GM19099 (cell line): Measurements from ENCODE around the gene FCHSD1.

Source experiments
- POLR2A ChIP-seq: IDR thresholded peaks from 3 replicates; pipeline ENCODE4 v1.6.1; 2011; ENCODE audit warnings: low read depth; ENCODE audit not compliant: insufficient read length; ENCODE audit errors: extremely low read depth

The FCHSD1 gene

GRCh38 chr5:141613344-141613743 lies 37.9 kb downstream of the FCHSD1 start:
- TF ChIP-seq POLR2A: no peak

GRCh38 chr5:141611289-141611688 lies 39.9 kb downstream of the FCHSD1 start:
- no peak for TF ChIP-seq POLR2A

GRCh38 chr5:141609044-141609443 lies 42.2 kb downstream of the FCHSD1 start:
- no peak for TF ChIP-seq POLR2A

- no peak for TF ChIP-seq POLR2A
Measured at GRCh38 chr5:141608557-141608956, 42.7 kb downstream of the FCHSD1 start.

GRCh38 chr5:141608046-141608445 lies 43.2 kb downstream of the FCHSD1 start:
- TF ChIP-seq POLR2A: no peak

- no peak for TF ChIP-seq POLR2A
Measured at GRCh38 chr5:141605523-141606277, 45.5 kb downstream of the FCHSD1 start.

- no peak for TF ChIP-seq POLR2A
Measured at GRCh38 chr5:141603923-141604717, 47.1 kb downstream of the FCHSD1 start.

GRCh38 chr5:141602606-141603005 lies 48.6 kb downstream of the FCHSD1 start:
- no peak for TF ChIP-seq POLR2A

GRCh38 chr5:141598391-141599345 lies 52.5 kb downstream of the FCHSD1 start:
- no peak for TF ChIP-seq POLR2A

GRCh38 chr5:141597814-141598213 lies 53.4 kb downstream of the FCHSD1 start:
- TF ChIP-seq POLR2A: no peak

GRCh38 chr5:141597394-141597793 lies 53.8 kb downstream of the FCHSD1 start:
- TF ChIP-seq POLR2A: no peak

GRCh38 chr5:141596867-141597266 lies 54.4 kb downstream of the FCHSD1 start:
- no peak for TF ChIP-seq POLR2A

- no peak for TF ChIP-seq POLR2A
Measured at GRCh38 chr5:141590127-141590526, 61.1 kb downstream of the FCHSD1 start.
